ENCODE measurements around the gene MARK4.
"Not testable (repeated sequence)": the region's sequence is repeated elsewhere in the genome, so short reads cannot be mapped to it uniquely, and the experiment has no call there.

The MARK4 gene

GRCh38 chr19:45255611-45256157 lies 4.6 kb downstream of the MARK4 start:
- no peaks in the 10 kb centered on the region for H3K9me3 ChIP-seq (ENCODE audit: control insufficient read depth, insufficient read depth, low read depth, low read length)
- peaks cover 10% of the 10 kb centered on the region for H3K36me3 ChIP-seq (ENCODE audit: control insufficient read depth, insufficient read depth, low read length)
- H3K4me1 ChIP-seq (ENCODE audit: control insufficient read depth, insufficient read depth, low read length): peaks cover 8% of the 10 kb centered on the region; the same call in 1 of the 2 replicates
- no peak overlapping the region for H3K4me3 ChIP-seq (ENCODE audit: low read depth, low read length)
- H3K9ac ChIP-seq (ENCODE audit: low read length): no peak overlapping the region
- H3K27ac ChIP-seq (ENCODE audit: low read depth, low read length): no peak overlapping the region
- peaks cover 2% of the 10 kb centered on the region; the same call in 1 of the 2 replicates for H3K27me3 ChIP-seq (ENCODE audit: control insufficient read depth, insufficient read depth, low read length)

GRCh38 chr19:45256836-45257235 lies 5.8 kb downstream of the MARK4 start:
- Histone ChIP-seq H3K4me1 (ENCODE audit: control insufficient read depth, insufficient read depth, low read length) (peaks cover 8% of the 10 kb centered on the region; the same call in 1 of the 2 replicates), H3K36me3 (ENCODE audit: control insufficient read depth, insufficient read depth, low read length) (peaks cover 14% of the 10 kb centered on the region), H3K27me3 (ENCODE audit: control insufficient read depth, insufficient read depth, low read length) (no peaks in the 10 kb centered on the region), H3K27ac (ENCODE audit: low read depth, low read length) (no peak overlapping the region), H3K4me3 (ENCODE audit: low read depth, low read length) (no peak overlapping the region), H3K9me3 (ENCODE audit: control insufficient read depth, insufficient read depth, low read depth, low read length) (no peaks in the 10 kb centered on the region), H3K9ac (ENCODE audit: low read length) (no peak overlapping the region)

DNA sequence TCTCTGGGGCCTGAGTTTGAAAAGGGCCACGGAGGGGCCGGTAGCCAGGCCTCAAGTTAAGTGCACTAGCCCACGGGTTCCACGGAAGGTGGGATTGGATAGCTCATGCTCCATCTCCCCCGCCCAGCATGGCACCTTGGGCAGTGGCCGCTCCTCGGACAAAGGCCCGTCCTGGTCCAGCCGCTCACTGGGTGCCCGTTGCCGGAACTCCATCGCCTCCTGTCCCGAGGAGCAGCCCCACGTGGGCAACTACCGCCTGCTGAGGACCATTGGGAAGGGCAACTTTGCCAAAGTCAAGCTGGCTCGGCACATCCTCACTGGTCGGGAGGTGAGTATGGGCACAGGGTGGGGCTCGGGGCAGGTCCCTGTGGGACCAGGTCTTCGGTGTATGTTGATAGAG lies 7.8 kb downstream of the MARK4 start:
- H3K36me3 ChIP-seq (ENCODE audit: control insufficient read depth, insufficient read depth, low read length): peaks cover 12% of the 10 kb centered on the region
- no peak overlapping the region for H3K9ac ChIP-seq (ENCODE audit: low read length)
- no peaks in the 10 kb centered on the region for H3K27me3 ChIP-seq (ENCODE audit: control insufficient read depth, insufficient read depth, low read length)
- no peaks in the 10 kb centered on the region for H3K4me1 ChIP-seq (ENCODE audit: control insufficient read depth, insufficient read depth, low read length)
- no peaks in the 10 kb centered on the region for H3K9me3 ChIP-seq (ENCODE audit: control insufficient read depth, insufficient read depth, low read depth, low read length)
- H3K27ac ChIP-seq (ENCODE audit: low read depth, low read length): no peak overlapping the region
- H3K4me3 ChIP-seq (ENCODE audit: low read depth, low read length): no peak overlapping the region

DNA sequence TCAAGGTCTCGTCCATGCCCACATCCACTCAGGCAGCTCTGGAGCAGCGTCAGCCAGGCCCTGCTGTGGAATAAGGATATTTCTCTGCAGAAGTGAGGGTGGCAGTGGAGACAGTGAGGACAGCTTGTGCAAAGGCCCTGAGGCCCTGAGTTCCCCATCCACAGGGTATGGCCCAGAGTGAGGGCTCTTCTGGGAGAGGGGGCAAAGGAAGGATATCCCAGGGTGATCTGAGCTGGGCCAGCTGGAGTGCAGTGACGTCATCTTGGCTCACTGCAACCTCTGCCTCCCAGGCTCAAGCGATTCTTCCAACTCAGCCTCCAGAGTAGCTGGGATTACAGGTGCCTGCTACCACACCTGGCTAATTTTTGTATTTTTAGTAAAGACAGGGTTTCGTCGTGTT lies 11.5 kb downstream of the MARK4 start:
- Histone ChIP-seq H3K27me3 (ENCODE audit: control insufficient read depth, insufficient read depth, low read length) (no peaks in the 10 kb centered on the region), H3K27ac (ENCODE audit: low read depth, low read length) (no peak overlapping the region)

GRCh38 chr19:45263013-45263412 lies 11.9 kb downstream of the MARK4 start:
- Histone ChIP-seq H3K9ac (ENCODE audit: low read length) (no peak overlapping the region), H3K27me3 (ENCODE audit: control insufficient read depth, insufficient read depth, low read length) (no peaks in the 10 kb centered on the region), H3K9me3 (ENCODE audit: control insufficient read depth, insufficient read depth, low read depth, low read length) (no peaks in the 10 kb centered on the region), H3K27ac (ENCODE audit: low read depth, low read length) (no peak overlapping the region), H3K36me3 (ENCODE audit: control insufficient read depth, insufficient read depth, low read length) (peaks cover 27% of the 10 kb centered on the region), H3K4me1 (ENCODE audit: control insufficient read depth, insufficient read depth, low read length) (no peaks in the 10 kb centered on the region), H3K4me3 (ENCODE audit: low read depth, low read length) (no peak overlapping the region)

More for the DNA sequence above, 11.5 kb downstream of the MARK4 start:
- no peak overlapping the region for H3K9ac ChIP-seq (ENCODE audit: low read length)
- no peak overlapping the region for H3K4me3 ChIP-seq (ENCODE audit: low read depth, low read length)
- no peaks in the 10 kb centered on the region for H3K9me3 ChIP-seq (ENCODE audit: control insufficient read depth, insufficient read depth, low read depth, low read length)
- no peaks in the 10 kb centered on the region for H3K4me1 ChIP-seq (ENCODE audit: control insufficient read depth, insufficient read depth, low read length)
- H3K36me3 ChIP-seq (ENCODE audit: control insufficient read depth, insufficient read depth, low read length): peaks cover 25% of the 10 kb centered on the region

- no peaks in the 10 kb centered on the region for H3K27me3 ChIP-seq (ENCODE audit: control insufficient read depth, insufficient read depth, low read length)
- H3K4me1 ChIP-seq (ENCODE audit: control insufficient read depth, insufficient read depth, low read length): no peaks in the 10 kb centered on the region
- no peak overlapping the region for H3K9ac ChIP-seq (ENCODE audit: low read length)
- no peak overlapping the region for H3K4me3 ChIP-seq (ENCODE audit: low read depth, low read length)
- H3K27ac ChIP-seq (ENCODE audit: low read depth, low read length): no peak overlapping the region
- H3K36me3 ChIP-seq (ENCODE audit: control insufficient read depth, insufficient read depth, low read length): peaks cover 31% of the 10 kb centered on the region
- H3K9me3 ChIP-seq (ENCODE audit: control insufficient read depth, insufficient read depth, low read depth, low read length): no peaks in the 10 kb centered on the region
Observed at GRCh38 chr19:45264781-45265317, 13.8 kb downstream of the MARK4 start.

GRCh38 chr19:45265375-45265774 lies 14.3 kb downstream of the MARK4 start:
- Histone ChIP-seq H3K36me3 (ENCODE audit: control insufficient read depth, insufficient read depth, low read length) (peaks cover 36% of the 10 kb centered on the region), H3K27ac (ENCODE audit: low read depth, low read length) (no peak overlapping the region)

GRCh38 chr19:45267296-45267695 lies 16.2 kb downstream of the MARK4 start:
- Histone ChIP-seq H3K27ac (ENCODE audit: low read depth, low read length) (no peak overlapping the region), H3K4me3 (ENCODE audit: low read depth, low read length) (no peak overlapping the region), H3K4me1 (ENCODE audit: control insufficient read depth, insufficient read depth, low read length) (no peaks in the 10 kb centered on the region), H3K36me3 (ENCODE audit: control insufficient read depth, insufficient read depth, low read length) (peaks cover 47% of the 10 kb centered on the region), H3K9ac (ENCODE audit: low read length) (no peak overlapping the region), H3K9me3 (ENCODE audit: control insufficient read depth, insufficient read depth, low read depth, low read length) (no peaks in the 10 kb centered on the region), H3K27me3 (ENCODE audit: control insufficient read depth, insufficient read depth, low read length) (no peaks in the 10 kb centered on the region)

More at GRCh38 chr19:45265375-45265774, 14.3 kb downstream of the MARK4 start:
- H3K9me3 ChIP-seq (ENCODE audit: control insufficient read depth, insufficient read depth, low read depth, low read length): no peaks in the 10 kb centered on the region
- H3K4me1 ChIP-seq (ENCODE audit: control insufficient read depth, insufficient read depth, low read length): no peaks in the 10 kb centered on the region
- H3K9ac ChIP-seq (ENCODE audit: low read length): no peak overlapping the region
- no peak overlapping the region for H3K4me3 ChIP-seq (ENCODE audit: low read depth, low read length)
- no peaks in the 10 kb centered on the region for H3K27me3 ChIP-seq (ENCODE audit: control insufficient read depth, insufficient read depth, low read length)

GRCh38 chr19:45269939-45270338 lies 18.9 kb downstream of the MARK4 start:
- not testable (repeated sequence) for H3K27me3 ChIP-seq (ENCODE audit: control insufficient read depth, insufficient read depth, low read length); H3K27ac ChIP-seq (ENCODE audit: low read depth, low read length); H3K4me1 ChIP-seq (ENCODE audit: control insufficient read depth, insufficient read depth, low read length); H3K4me3 ChIP-seq (ENCODE audit: low read depth, low read length); H3K9ac ChIP-seq (ENCODE audit: low read length); H3K9me3 ChIP-seq (ENCODE audit: control insufficient read depth, insufficient read depth, low read depth, low read length)
- H3K36me3 ChIP-seq (ENCODE audit: control insufficient read depth, insufficient read depth, low read length): peaks cover 63% of the 10 kb centered on the region

GRCh38 chr19:45271098-45271734 lies 20.1 kb downstream of the MARK4 start:
- no peak overlapping the region for H3K27ac ChIP-seq (ENCODE audit: low read depth, low read length)
- no peaks in the 10 kb centered on the region for H3K9me3 ChIP-seq (ENCODE audit: control insufficient read depth, insufficient read depth, low read depth, low read length)
- H3K4me3 ChIP-seq (ENCODE audit: low read depth, low read length): no peak overlapping the region
- H3K27me3 ChIP-seq (ENCODE audit: control insufficient read depth, insufficient read depth, low read length): no peaks in the 10 kb centered on the region
- no peaks in the 10 kb centered on the region for H3K4me1 ChIP-seq (ENCODE audit: control insufficient read depth, insufficient read depth, low read length)
- peaks cover 62% of the 10 kb centered on the region for H3K36me3 ChIP-seq (ENCODE audit: control insufficient read depth, insufficient read depth, low read length)
- no peak overlapping the region for H3K9ac ChIP-seq (ENCODE audit: low read length)

DNA sequence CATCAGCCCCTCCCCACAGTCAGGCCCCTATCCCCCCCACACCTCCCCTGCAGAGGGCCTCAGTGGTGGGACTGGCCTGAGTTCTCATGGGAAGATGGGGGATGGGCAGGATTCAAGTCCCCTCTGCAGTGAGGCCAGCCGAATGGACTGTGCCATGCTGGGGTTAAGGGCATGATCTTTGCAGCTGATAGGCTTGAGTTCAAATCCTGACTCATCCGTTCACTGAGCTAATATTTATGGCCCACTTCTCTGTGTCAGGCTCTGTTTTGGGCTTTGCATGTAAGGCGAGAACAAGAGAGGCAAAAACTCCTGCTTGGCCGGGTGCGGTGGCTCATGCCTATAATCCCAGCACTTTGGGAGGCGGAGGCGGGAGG lies 20.7 kb downstream of the MARK4 start:
- Histone ChIP-seq H3K4me1 (ENCODE audit: control insufficient read depth, insufficient read depth, low read length) (no peaks in the 10 kb centered on the region), H3K9ac (ENCODE audit: low read length) (no peak overlapping the region), H3K27me3 (ENCODE audit: control insufficient read depth, insufficient read depth, low read length) (no peaks in the 10 kb centered on the region)

More for the DNA sequence above, 20.7 kb downstream of the MARK4 start:
- H3K9me3 ChIP-seq (ENCODE audit: control insufficient read depth, insufficient read depth, low read depth, low read length): no peaks in the 10 kb centered on the region
- no peak overlapping the region for H3K27ac ChIP-seq (ENCODE audit: low read depth, low read length)
- H3K36me3 ChIP-seq (ENCODE audit: control insufficient read depth, insufficient read depth, low read length): peaks cover 60% of the 10 kb centered on the region
- H3K4me3 ChIP-seq (ENCODE audit: low read depth, low read length): no peak overlapping the region
